AG04449 (cell line): ENCODE measurements around the gene PSAP.

Experiments
- CTCF ChIA-PET: fragments of 350-600 bp; formaldehyde crosslinking; extraction: SDS; loops from one replicate; lab custom pipeline; 2021; ENCODE audit warnings: antibody characterized with exemption; lab: Yijun Ruan, JAX
- POLR2A ChIA-PET: fragments of 400-600, 350-600 bp; formaldehyde crosslinking; extraction: SDS; loops from one replicate; lab custom pipeline; 2020; ENCODE audit warnings: antibody characterized with exemption, inconsistent platforms; lab: Yijun Ruan, JAX
- DNase-seq: peaks from one replicate; pipeline ENCODE4 v3.0.0-alpha.2; 2010; ENCODE audit warnings: low read depth, low spot score
- H3K4me3 ChIP-seq: 2 replicates; pipeline ENCODE4 v1.5.1; 2011; ENCODE audit warnings: low read depth, mild to moderate bottlenecking, control low read depth, low read length
- CTCF ChIP-seq: IDR thresholded peaks from one replicate; pipeline ENCODE4 v1.5.1; 2011; ENCODE audit warnings: mild to moderate bottlenecking, moderate library complexity, low read length, control low read depth, inconsistent platforms; ENCODE audit not compliant: insufficient read depth; ENCODE audit errors: missing control alignments

The PSAP gene

GRCh38 chr10:71809628-71810027, 41.4 kb downstream of the PSAP start:
- no peak for DNase-seq
- POLR2A ChIA-PET, result no interaction called here
- CTCF ChIA-PET, result no interaction called here
- no peak for TF ChIP-seq CTCF
- no peak overlapping the region for H3K4me3 ChIP-seq

- ChIA-PET POLR2A (no interaction called here), CTCF (interaction anchor here (1.0 to 1.2 kb wide), 2 partner anchors 488 to 492 kb away, joined by 3 to 4 read pairs; no protein-coding TSS in a partner anchor)
- H3K4me3 ChIP-seq, result no peak overlapping the region
- TF ChIP-seq CTCF, result no peak
- no peak for DNase-seq
These were observed 43.2 kb downstream of the PSAP start for GRCh38 chr10:71807557-71808510.

GRCh38 chr10:71806704-71807556, 44.1 kb downstream of the PSAP start:
- no peak overlapping the region for H3K4me3 ChIP-seq
- no peak for TF ChIP-seq CTCF
- POLR2A ChIA-PET, result no interaction called here
- DNase-seq, result no peak
- CTCF ChIA-PET, result interaction anchor here (0.7 to 1.2 kb wide), 6 partner anchors 34 to 491 kb away, joined by 3 to 5 read pairs (median 3); partner anchors contain the start of gene VSIR

- DNase-seq, result no peak
- no peak for TF ChIP-seq CTCF
- ChIA-PET POLR2A (no interaction called here), CTCF (interaction anchor here (0.7 to 2.3 kb wide), 8 partner anchors 33 to 491 kb away, joined by 3 to 9 read pairs (median 3); partner anchors contain the start of gene VSIR)
- no peak overlapping the region for H3K4me3 ChIP-seq
These were observed 45.0 kb downstream of the PSAP start for GRCh38 chr10:71805776-71806703.

- ChIA-PET POLR2A (no interaction called here), CTCF (interaction anchor here (1.8 to 2.3 kb wide), 2 partner anchors 9 to 107 kb away, joined by 9 read pairs; no protein-coding TSS in a partner anchor)
- DNase-seq, result no peak
- no peak for TF ChIP-seq CTCF
- no peak overlapping the region for H3K4me3 ChIP-seq
These were observed 47.0 kb downstream of the PSAP start for GRCh38 chr10:71804077-71804476.
